CD4-positive, alpha-beta T cell treated with Interleukin-2 at 100 ng/mL for 4 hours (primary cell): ENCODE results near the gene TPK1.
A peak's percentile ranks its signal among the peaks of the same experiment; 100 is the strongest.
"Not testable (repeated sequence)": the region's sequence is repeated elsewhere in the genome, so short reads cannot be mapped to it uniquely, and the experiment has no call there.

Experiments
- DNase-seq: peaks from one replicate; pipeline ENCODE4 v3.0.0-alpha.2; 2020; ENCODE audit warnings: low spot score

Gene TPK1

DNA sequence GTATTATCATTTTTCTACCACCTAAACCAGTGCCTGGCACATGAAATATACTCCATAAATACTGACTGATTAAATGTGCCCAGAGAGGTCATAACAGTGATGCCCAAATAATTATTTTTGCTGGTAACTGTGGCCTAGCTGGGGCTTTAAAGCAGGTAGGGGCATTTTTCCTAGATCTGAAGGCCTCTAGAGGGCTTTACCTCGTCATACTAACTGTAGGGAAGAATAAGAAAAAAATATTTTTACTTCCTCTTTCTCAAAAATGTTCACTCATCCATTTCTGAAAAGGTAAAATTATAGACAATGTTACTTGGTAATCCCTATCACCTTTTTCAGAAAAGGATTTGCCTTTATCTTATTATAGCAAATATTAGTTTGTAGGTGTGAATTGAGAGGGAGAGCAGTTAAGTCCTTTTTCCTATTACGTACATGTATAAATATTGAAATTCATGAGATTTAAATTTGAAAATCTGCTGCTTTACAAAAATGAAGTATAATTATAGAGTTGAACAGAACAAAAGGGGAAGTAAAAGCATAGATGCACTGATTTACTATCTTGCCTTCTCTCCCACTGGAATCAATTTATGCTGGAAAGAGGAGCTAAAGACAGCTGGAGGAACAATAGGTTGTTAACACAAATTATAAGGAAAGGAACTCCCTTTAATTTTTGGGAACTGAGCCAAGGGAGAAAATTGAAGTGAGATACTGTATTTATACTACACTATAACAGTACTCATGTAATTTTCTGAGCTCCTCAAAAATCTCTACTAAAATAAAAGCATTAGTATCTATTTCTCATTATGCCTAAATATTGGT is 360.8 kb downstream of the TPK1 start:
- DNase-seq = no peak

DNA sequence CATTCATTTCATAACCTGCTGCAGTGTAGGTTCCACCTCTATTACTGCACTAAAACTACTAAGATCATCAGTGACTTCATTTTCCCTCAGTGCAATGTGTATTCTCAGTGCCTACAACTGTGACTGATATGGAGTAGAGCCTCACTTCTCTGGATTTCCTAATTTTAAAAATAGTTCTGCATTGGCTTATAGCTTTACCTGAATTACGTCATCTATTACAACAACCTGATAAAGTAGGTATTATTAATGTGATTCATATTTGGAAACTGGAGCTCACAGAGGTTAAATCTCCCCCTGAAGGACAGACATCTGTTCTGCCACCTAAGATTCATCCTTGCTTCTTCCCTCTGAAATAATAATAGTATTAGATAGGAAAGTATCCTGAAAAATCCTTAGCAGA is 361.5 kb downstream of the TPK1 start:
- DNase-seq = no peak

DNA sequence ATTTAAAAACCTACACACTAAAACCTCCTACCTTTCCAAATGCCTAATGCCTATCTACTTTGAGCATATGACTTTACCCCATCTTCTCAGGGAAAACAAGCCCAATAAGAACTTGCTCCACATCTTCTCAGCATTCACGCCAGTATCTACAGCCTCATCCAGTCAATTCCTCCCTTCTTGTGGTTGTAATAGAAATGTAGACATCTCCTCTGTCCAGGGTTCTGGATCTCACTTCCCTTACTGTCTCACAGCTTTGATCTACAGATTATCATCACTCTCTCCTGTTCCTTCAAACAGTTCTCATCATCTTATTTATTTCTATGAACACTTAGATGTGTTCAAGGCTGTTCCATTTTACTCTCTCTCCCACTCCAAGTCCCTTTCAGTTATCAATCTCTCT is 361.9 kb downstream of the TPK1 start:
- DNase-seq = no peak

DNA sequence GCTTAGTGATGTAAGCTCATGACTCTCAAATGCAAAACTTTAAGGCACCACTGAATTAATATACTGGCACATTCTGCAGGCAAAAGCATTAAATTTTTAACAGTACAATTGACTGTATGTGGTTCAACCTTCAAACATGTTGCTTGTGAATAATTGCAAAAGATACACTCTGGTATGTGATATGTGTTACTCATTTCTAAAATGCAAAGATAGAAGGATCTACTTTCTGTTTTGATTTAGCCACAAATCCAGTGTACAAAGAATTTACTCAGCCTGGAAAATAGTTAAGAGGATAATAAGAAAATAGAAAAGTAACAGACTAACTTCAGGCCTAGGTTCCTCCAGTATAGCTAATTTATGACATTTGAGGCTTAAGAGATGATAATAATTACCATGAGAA is 365.8 kb downstream of the TPK1 start:
- DNase-seq = no peak

DNA sequence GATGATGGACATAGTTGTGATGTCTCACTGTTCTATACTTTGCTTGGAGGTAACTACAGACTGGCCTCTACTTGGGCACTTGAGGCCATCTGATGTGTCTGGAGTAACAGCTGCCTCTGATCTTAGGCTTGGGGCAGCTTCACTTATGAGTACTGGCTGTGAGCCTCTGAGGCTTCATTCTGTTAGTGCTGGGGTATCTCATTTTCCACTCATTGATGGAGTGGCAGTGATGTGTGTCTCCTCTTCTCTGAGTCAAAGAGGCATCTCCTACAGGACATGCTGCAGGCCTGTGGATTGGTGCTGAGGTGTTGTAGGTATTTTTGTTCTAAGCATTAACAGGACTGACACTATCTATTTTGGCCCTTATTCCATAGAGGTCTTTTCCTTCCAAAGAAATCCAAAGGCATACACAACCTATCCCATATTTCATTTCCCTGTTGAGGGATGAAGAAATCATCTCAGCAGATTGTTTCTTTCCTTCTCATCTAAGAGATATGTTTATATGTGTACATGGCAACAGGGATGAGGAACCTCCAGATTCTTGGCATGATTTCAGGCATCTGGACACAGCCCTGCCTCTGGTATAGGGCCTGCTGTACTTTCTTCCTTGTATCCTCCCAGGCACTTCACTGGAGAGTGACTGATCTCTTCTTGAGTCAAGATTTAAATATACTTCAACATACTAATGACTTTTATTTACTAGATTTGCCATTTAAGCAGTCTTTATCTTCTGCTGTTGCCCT is 366.7 kb downstream of the TPK1 start:
- no peak for DNase-seq

DNA sequence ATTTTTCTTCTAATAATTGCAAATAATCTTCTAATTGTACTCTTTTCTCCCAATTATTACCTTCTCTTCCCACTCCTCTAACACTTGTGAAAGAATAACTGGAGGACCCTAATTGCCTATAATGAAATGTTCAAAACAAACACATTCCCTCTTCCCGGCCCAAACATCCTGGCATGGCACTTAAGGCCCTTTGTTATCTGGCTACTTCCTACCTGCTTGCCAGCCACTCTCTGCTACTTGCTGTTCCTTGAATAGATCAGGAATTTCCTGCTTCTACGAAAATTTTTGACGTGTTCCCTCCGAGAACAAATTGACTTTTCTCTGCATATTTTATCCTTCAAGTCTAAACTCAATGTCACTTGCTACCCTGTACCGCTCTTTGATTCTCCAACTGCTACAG is 376.2 kb downstream of the TPK1 start:
- no peak for DNase-seq

DNA sequence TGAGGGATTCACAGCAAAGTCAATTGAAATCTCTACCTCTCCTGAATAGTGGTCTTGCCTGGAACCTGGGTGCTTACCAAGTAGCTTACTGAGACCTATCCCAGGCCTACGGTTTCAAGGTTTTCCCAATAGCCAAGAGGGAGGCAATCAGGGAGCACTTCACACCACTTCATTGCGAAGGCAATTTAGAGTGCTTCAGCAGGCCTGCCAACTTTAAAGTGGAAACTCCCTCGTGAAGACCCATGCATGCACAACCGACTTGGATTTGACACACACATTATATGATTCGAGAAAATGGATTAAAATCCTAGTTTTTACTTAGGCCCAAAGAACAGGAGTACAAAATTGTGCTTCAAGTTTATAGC is 380.8 kb downstream of the TPK1 start:
- DNase-seq = no peak

DNA sequence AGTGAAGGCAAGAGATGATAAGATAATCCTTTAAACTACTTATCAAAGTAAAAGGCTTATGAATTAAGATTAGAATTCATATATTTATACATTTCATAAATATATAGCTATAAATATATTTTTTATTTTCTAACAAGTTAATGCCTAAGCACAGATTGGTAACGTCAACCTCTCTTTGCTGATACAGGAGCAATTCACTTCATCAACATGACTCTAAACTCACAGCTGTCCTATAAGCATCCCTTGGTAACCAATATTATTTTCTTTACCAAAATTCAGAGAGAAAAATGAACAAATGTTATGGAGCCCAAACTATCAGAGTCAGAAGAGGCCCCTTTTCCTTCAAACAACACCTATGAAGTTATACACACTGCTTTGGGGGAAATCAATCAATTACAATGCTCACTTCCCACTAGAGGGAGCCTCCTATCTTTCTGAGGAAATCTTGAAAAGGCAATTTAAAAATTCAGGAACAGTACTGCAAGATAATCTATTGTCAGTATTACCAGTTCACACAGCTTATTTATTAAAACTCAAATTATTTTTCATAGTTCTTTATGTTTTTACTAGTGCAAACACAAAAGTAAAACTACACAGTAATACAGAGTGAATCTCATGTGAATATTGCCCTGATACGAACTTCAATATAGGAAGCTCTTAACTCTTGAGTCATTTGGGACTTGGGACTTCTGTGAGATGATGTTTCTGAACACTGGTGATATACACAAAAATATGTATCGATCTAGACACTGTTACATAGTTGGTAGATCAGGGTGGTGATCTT is 381.4 kb downstream of the TPK1 start:
- DNase-seq = no peak

DNA sequence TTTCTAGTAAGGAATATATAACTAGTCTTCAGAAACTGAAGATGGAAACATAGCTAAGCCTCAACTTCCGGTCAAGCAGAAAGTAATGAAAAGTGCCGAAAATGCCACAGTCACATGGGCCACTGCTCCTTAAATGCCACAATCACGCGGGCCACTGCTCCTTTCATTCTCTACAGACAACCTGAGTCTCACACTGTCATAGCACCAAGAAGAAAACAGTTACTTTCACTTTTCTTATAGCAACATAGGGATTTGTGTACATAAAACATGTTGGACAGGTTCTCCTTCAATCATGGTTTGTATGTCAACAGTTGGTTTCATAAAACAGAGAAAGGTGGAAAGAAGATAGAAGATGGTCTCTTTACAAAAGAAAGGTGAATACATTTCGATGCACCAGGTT is 383.8 kb downstream of the TPK1 start:
- no peak for DNase-seq

DNA sequence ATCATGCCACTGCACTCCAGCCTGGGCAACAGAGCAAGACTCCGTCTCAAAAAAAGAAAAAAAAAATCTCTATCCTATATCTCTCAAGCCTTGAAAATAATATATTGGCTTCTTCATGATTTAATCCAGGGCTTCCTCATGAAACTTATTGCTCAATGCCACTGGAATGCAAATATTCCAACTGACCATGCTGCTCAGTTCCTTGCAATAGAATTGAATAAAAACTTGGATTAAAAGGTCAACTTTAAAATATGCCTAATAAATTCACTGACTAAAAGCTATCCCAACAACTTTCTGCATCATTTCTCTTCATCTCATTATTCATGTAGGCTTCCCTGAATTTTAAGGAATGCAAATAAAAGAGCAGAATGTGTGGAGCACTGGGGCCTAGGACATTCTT is 390.3 kb downstream of the TPK1 start:
- no peak for DNase-seq

DNA sequence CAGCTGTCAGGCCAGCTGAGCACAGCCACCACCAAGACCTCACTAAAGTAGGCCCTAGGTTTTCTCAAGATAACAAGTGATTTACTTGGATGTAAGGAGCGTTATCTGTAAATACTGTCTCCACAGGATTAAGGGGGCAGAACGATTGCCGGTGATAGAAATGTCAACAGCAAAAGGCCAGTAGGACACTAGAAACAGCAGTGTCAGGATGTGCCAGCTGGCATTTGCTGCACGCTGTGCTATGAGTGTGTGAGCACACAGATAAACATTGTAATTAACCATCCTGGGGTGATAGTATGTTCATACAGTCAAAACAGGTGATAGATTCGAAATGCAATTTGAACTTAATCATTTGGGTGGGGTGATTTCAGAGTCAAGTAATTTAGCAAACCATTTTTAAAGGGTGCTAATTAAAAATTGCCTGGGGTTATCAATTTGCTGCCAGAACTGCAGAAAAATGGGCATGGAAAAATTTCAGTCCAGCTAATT is 396.1 kb downstream of the TPK1 start:
- DNase-seq = no peak

DNA sequence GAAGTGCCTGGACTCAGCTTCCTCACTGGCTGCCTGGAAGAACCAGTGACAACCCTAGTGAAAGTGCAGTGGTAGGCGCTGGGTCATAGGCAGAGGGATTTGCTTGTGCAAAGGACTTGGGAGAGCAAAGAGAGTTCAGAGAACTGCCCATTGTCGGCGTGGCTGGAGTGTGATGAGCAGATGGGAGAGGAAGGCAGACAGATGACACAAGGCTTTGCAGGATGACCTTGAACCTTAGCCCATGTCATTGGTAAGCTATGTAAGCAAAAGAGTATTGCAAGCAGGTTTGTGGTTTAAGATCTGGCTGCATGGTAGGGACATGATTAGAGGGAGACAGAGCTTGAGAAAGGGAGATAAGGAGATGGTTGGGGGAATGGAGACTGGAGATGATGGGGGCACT is 397.1 kb downstream of the TPK1 start:
- DNase-seq = no peak

DNA sequence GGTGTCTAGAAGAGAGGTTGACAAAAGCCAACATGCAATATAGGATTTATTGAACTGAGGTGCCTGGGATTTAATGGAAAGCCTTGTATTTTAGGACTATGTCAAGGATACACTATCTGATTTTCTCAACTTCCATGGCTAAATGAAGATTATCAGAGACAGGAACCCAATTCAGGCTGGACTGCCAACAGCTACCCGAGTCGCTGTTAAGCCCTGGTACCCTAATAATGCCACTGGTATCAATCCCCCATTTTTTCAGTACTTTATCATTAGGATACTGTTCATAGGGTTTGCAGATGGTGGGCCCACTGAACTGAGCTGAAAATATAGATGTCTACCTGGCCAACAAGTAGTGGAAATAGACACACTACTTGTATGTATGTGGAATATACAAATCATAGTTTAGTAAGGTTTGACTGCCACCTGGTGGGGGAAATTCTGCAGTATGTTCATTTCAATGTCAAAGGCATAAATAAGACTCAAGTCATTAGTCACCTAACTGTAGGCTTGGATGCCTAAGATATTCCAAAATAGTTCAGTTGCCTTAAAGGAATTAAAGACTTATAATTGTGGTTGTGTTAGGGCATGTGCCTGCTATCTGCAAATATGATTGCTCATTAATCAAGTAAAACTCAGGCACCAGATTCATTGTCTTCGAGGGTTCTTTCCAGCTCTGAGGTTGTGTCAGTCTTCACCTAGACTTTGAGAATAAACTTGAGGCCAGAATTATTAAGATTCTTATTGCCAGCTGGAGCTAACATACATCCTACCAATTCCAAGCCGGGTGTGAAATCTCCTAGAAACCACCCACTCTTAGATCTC is 398.3 kb downstream of the TPK1 start:
- peak; percentile 42 for DNase-seq

DNA sequence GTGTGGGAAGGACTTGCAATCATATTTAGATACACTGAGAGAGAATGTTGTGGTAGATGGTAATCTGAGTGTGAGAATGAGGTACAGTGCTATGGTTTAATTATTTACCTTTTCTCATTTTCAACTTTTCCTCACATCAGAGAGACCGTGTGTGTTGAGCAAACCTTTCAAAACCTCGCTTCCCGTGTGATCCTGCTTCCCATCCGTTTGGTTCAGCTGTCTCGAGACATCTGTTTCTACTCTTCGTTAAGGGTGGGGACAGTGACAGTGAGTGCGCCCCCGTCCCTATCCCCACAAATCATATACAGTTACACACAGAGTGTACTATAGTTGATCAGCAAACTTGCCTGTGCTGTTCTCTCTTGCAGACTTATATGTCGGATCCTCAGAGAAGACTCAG is 399.4 kb downstream of the TPK1 start:
- no peak for DNase-seq

DNA sequence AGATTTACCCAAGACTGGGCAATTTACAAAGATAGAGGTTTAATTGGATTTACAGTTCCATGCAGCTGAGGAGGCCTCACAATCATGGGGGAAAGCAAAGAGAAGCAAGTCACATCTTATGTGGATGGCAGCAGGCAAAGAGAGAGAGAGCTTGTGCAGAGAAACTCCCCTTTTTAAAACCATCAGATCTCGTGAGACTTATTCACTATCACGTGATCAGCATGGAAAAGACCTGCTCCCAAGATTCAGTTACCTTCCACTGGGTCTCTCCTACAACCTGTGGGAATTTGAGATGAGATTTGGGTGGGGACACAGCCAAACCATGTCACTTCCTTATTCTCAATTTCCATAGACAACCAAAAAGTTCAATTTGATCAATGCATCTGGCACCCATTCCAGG is 407.4 kb downstream of the TPK1 start:
- no peak for DNase-seq

DNA sequence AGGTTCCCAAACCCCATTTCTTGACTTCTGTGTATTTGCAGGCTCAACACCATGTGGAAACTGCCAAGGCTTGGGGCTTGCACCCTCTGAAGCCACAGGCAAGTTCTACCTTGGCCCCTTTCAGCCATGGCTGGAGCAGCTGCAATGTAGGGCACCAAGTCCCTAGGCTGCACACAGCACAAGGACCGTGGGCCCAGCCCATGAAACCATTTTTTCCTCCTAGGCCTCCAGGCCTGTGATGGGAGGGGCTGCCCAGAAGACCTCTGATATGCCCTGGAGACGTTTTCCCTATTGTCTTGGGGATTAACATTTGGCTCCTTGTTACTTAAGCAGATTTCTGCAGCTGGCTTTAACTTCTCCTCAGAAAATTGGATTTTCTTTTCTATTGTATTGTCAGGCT is 408.3 kb downstream of the TPK1 start:
- DNase-seq = not testable (repeated sequence)

DNA sequence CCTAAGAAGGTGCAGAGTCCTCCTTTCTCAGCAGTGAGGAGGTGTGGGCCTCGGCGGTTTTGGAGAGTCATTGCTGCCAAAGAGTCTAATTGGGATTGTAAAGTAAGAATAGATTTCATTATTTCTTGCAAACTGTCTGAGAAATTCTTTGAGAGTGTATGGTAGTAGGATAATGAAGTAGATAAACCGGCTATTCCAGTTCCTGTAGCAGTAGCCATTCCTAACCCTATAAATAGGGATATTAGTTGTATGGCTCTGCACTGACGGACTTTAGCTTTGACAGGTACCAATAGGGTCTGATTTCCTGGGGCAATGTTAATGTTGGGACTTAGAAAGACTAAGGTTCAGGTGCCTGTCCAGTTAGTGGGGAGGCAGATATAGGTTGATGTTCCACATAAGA is 416.9 kb downstream of the TPK1 start:
- not testable (repeated sequence) for DNase-seq

DNA sequence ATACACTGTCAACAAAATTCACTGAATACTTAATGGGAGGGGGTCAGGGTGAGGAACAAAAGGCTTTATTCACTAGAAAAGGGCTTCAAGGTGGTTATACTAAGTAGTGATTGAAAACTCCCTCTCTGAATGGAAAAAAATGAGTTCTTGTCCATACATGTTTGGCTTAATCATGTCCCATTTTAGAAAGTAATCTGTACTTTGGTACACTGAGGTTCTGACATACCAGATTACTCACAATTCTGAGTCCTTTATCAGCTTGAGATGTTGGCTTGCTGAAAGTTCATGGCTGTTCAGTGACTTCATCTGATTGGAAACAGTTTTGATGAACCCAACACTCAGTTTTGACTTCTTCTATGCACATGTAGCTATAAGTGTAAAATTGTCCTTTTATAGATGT is 419.5 kb downstream of the TPK1 start:
- DNase-seq = no peak

DNA sequence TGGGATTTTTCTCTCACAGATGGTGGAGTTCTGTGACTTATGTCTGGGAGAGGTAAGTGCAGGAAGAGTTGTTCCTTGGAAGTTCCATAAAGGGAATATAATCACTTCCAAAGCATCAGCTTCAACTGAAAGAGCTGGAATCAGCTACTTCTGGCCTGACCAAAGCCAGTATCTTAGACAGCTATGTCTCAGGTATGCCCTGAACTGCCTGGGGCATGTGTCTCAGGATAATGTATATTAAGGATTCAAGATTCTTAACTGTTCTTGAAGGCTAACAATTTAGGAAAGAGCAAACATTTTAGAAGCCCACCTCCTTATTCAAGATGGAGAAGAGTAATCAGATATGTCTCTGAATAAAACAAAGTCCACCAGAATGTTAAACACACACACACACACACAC is 420.0 kb downstream of the TPK1 start:
- no peak for DNase-seq

DNA sequence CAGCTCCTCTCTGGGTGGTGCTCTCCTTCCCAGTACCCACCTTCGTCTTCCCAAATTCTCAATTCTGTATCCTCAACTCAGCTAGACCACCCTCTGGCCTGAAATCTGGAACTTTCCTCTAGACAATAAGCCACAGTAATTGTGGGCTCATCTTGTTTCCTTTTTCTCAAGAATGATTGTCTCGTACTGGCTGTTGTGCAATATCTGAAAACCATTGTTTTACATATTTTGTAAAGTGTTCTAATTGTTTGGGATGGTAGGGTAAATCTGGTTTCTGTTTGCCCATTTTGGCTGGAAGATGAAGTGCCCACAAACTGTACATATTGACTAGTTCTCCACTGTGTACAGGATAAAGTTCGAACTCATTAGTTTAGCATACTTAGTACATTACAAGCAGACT is 421.0 kb downstream of the TPK1 start:
- DNase-seq = no peak

DNA sequence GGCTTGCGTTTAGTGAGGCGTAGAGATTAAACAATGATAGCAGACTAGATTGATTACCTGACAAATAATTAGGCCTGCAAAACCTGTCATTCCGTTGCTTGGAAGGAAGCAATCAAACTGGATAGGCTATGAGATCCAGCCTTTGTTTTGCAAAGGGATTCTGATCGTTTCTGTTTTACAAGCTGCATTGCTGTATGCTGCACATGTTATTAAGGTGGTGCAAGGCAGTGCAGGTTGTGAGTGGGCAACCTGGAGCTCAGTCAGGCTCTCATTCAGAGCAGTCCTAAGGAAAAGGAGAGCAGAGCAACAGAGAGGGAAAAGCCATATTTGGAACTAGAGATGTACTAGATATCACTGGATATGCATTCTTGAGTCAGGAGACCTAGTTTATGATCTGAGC is 425.4 kb downstream of the TPK1 start:
- no peak for DNase-seq

DNA sequence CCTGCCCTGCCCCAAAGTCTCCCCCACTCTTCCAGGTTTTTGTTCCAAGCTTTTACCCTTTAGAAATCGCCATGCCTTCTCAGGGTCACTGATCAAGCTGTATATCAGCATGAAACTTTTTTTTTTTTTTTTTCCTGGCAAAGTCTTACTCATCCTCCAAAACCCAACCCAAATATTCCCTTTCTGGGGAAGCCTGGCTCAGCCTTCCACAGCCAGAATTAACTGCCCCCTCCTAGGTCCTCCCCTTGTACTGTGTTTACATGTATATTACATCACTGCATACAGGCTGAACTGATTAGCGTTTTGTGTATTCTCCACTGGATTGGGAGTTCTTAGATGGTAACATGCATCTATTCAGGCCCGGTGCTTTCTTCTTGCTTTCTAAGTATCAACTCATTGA is 427.7 kb downstream of the TPK1 start:
- DNase-seq = no peak
